NCI-H524 treated with DMSO at 0.1 percent for 48 hours (cell line): ENCODE results near the gene FOXO1.
"Not testable (repeated sequence)": the region's sequence is repeated elsewhere in the genome, so short reads cannot be mapped to it uniquely, and the experiment has no call there.

Source experiments
- DNase-seq: peaks from one replicate; lab custom pipeline; 2025; lab: John Stamatoyannopoulos, UW

FOXO1 gene

DNA sequence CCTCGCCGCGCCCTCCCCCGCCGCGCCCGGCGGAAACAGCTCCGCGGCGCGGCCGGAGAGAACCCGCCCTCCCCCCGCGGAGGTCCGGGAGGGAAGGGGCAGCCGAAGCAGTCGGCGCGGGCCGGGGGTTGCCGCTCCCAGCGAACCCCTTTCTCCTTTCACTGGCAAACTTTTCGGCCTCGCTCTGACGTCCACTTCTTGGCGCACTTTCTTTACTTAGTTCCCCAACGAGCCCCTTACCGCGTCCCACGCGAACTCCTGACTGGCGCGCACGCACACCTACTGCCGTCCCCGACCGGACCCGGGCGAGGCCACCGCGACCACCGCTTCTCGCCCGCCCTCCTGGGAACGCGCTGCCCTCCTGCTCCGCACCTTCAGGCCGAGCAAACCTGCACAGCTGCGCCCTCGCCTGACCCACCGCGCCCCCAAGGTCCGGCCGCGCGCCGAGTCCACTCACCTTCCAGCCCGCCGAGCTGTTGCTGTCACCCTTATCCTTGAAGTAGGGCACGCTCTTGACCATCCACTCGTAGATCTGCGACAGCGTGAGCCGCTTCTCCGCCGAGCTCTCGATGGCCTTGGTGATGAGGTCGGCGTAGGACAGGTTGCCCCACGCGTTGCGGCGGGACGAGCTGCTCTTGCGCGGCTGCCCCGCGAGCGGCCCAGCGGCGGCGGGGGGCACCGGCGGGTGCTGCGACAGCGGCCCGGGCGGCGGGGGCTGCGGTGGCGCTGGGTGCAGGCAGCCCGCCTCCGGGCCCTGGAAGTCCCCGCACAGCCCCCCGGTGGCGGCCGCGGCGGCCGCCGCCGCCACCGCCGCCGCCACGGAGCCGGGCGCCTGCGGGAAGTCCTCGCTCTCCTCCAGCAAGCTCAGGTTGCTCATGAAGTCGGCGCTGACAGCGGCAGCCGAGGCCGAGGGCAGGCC, 1.1 kb downstream of the FOXO1 start:
- no peak for DNase-seq

DNA sequence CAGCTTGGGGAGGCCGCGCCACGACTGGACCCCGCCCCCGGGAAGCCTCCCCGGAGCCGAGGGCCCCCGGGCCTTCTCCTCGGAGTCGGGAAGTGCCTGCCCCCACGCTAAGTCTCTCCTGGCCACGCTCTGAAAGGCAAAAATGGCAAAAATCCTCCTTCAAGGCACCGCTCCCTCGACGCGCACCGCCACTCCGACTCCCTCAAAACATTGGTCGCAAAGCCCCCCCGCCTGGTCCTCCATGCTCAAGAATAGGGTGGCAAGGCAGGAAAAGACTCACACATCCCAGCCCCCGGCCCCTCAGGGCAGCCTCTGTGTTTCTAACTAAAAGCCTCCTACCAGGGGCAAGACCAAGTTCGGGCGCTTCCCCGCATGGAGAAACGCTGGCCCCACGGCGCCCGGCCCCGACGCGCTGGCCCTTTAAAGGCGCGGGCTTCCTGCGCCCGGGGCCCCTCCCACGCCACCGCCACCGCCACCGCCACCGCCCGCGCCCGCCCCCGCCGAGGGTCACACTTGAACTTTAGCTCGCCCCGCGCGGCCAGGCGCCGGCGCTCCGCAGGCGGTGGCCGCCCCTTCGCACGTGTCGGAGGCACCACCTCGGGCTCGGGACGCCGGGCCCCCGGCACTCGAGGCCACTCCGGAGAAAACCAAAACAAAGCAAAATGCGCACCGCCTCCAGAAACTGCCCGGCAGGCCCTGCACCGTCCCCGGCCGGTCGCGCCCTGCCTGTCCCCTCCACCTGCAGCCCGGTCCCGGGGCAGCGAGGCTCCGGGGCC, 1.9 kb downstream of the FOXO1 start:
- no peak for DNase-seq

DNA sequence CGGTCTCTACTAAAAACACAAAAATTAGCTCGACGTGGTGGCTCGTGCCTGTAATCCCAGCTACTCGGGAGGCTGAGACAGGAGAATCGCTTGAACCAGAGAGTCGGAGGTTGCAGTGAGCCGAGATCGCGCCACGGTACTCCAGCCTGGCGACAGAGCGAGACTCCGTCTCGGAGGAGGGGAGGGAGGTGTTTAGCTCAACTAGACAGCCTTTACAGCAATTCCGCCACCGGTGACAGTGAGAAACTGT, 2.4 kb downstream of the FOXO1 start:
- DNase-seq: not testable (repeated sequence)

DNA sequence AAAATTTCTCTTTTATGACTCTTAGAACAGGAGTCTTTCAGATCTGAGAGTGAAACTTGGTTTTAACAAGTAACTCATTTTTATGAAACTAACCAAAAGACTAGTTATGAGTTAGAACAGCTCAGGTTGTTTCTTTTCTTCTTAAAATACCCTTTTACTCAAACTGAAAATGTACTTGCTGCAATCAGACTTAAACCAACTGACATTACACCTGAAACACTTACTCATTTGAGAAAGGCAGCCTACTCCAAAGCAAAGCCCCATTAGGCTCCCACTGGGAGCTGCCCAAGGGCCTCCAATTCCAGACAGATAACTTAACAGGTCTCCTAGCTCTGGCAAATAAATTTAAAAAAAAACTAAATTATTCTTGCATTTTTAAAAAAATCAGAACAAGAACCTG, 3.6 kb downstream of the FOXO1 start:
- DNase-seq: no peak

DNA sequence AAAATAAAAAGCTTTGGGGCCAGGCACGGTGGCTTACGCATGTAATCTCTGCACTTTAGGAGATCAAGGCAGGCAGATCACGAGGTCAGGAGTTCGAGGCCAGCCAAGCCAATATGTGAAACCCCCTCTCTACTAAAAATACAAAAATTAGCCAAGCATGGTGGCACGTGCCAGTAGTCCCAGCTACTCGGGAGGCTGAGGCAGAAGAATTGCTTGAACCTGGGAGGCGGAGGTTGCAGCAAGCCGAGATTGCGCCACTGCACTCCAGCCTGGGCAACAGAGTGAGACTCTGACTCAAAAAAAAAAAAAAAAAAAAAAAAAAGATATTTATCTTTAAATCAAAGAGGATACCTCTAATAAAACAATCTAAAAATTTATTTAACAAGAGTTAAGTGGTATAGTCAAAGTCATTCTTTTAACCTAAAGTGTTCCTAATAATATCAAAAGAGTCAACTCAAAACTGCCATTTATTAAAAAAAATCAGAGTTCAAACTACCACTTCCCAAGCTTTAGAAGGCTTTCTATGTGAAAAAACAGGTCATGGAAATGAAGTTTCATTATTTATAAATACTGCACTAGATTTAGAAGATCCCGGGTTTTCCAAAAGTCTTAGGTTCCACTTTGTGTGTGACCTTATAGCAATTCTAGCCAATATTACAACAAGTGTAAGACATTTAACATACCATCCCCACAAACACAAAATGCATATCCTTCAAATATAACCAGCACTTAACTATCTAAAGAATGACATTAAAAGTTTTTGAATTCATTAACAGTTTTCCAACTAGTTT, 4.4 kb downstream of the FOXO1 start:
- DNase-seq: no peak

DNA sequence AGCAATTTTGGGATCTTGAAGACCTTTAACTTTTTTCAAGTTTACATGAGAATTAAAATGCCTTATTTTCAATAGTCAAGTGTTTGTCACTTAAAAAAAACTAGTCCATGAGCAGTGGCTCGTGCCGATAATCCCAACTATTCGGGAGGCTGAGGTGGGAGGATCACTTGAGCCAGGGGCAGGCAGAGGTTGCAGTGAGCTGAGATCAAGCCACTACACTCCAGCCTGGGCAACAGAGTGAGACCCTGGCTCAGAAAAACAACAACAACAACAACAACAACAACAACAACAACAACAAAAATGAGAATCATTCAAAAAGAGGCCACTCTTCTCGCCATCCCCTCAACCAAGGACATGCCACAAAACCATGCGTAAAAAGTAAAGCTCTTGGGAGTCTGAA, 5.7 kb downstream of the FOXO1 start:
- DNase-seq: no peak

DNA sequence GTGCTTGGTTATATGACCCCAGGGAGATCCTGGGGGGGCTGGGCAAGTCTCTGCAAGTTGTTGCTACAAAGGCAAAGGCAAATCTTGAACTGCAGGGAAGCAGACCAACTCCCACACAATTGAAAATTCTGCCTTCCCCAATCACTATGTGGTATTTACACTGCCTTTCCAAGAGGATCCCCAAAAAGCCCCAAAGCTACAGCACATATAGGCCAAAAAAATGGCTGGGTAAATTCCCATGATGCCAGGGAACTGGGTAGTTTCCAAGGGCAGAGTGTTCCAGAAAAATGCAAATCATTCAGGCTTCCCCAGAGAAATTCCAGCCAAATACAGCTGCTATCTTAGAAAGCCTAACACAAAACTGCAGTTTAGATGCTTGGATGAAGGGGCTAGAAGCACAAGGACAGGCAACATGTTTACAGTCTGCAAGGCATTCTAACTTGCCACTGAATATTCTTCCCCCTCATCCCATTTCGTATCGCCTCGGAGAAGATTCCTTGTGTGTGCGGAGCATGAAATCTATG, 6.2 kb downstream of the FOXO1 start:
- DNase-seq: no peak

DNA sequence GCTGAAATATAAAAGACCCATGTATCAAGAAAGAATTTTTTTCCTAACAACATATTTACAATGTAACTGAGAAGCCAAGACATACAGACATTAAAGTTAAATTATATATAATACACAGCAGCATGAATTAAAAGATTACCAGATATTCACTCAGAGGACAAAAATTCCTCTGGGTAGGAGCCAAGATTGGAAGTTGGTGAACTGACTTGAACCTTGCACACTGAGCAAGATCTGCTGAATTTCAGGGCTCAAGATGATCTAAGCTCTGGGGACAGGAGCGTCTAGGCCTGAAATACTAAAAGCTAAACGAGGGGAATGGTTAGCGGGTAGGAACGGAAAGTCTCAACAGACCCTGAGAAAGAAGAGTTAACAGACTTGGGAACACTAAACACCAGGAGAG, 8.5 kb downstream of the FOXO1 start:
- DNase-seq: no peak

DNA sequence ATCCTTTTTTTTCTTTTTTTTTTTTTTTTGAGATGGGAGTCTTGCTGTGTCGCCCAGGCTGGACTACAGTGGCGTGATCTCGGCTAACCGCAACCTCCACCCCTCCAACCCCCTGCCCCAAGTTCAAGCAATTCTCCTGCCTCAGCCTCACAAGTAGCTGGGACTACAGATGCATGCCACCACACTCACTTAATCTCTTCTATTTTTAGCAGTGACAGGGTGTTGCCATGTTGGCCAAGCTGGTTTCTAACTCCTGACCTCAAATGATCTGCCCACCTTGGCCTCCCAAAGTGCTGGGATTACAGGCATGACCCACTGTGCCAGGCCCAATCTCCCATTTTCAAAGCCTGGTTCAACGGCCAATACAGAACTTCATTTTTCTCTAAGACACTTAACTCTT, 9.1 kb downstream of the FOXO1 start:
- no peak for DNase-seq

DNA sequence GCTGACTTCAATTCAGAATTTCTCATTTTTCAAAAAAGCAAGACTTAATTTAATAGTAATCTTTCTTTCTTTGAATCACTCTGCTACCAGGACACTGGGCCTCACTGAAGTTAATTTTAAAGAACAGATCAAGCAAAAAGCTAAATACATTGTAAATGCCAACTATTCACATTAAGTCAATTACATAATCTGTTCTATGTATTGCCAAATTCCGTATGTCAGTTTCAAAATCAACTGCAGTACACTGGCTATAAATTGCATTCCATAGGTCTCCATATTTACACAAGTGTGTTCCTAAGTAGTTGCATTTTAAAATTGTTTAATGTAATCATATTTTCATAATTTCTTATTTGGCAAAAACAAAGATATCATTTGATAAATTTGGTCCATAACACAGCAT, 10.1 kb downstream of the FOXO1 start:
- DNase-seq: no peak

DNA sequence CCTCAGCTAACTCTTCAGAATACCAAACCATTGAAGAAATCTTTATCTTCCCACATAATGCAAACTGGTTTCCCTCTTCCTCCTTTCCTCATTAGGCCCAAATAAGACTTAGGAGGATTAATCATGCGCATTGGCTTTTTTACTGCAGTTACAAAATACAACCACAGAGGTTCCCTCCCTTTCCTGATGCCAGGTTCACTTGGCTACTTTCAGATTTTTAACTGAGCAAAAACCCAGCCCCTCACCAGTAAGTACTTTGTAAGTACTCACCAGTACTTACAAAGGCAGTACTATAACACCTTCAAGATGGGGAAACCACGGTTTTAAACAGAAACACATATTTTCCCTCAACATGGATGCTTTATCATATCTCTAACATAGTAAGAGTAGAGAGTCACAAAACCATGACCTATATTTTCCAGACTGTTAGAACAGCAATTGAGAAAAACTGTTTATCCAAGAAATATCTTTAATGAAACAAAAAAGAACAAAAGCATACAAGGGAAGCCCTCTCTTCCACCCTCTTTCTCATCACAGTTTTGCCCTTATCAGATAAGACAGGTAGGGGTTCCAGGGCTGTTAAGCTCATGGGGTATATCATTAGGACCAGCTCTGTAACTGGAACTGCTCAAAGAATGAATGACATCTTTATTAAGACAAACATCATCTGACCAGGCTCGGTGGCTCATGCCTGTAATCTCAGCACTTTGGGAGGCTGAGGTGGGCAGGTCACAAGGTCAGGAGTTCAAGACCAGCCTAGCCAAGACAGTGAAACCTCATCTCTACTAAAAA, 12.7 kb downstream of the FOXO1 start:
- DNase-seq: no peak

DNA sequence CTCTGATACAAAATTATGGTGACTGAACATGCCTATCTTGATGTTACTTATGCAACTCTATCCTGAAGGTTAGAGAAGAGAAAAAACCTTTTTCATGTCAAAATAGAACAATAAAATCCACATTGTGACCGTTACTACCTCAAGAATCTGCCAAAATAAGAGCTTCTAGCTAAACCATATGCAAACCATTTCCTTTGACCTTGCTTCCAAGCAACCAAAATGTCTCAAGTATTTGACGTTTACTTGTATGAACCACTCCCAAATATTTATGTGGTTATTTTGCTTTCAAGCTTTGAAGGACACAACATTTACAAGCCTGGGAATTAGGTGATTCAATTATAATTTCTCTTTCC, 13.9 kb downstream of the FOXO1 start:
- DNase-seq: no peak

DNA sequence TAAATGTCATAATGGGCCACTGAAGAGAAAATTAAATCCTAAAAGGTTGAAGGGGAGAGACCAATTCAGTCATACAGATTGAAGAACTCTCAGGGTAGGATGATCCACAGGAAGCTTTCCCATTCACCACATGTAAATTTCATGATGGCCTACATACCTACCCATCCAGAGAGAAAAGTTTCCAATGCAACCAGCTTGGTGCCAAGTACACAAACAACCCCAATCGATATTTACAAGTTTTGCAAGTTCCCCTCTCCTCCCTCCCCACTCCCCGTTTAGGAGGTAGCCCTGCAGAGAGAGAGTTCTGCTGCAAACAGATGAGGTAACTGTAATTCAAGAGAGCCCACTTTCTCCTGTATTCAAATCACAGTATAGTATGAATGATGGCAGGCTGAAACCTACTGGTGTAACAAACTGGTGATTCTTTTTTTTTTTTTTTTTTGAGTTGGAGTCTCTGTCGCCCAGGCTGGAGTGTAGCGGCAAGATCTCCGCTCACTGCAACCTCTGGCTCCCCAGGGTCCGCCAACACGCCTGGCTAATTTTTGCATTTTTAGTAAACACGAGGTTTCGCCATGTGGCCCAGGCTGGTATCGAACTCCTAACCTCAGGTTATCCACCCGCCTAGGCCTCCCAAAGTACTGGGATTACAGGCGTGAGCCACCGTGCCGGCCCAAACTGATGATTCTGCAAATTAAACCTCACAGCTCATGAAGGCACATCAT, 14.4 kb downstream of the FOXO1 start:
- no peak for DNase-seq

DNA sequence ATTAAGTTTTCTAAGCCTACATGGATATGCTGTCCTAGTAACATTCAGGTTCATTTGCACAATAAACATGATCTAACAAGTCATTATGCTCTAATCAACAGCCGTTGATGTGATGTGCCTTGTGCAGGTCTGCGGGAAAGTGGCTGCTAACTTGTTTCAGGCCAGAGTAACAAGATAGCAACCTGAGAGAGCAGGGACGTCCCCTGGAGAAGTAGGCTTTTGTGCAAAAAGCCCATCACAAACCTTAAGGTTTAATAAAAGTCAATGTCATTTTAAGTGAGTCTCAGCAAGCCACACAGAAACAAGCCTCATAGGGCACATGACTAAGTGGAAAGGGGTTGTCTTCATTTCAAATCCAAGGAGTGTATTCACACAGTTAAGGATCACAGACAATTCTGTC, 17.6 kb downstream of the FOXO1 start:
- DNase-seq: no peak

DNA sequence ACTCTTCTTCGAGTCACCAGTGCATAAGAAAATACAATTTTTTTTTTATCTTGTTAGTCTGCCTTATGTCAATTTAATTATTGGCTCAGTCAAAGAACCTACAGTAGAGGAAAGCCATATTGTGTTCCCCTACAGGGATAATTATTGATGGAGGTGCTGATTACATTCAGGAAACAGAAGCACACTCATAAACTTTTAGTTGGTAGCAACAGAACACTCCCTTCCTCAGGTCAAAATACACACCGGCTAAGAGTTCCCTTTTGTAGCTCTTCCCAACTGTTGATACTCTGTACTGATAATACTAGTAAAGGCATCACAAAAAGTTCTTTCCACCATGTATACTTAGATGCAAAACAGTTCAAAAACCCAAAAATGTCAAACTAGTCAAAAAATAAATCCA, 18.4 kb downstream of the FOXO1 start:
- DNase-seq: no peak

DNA sequence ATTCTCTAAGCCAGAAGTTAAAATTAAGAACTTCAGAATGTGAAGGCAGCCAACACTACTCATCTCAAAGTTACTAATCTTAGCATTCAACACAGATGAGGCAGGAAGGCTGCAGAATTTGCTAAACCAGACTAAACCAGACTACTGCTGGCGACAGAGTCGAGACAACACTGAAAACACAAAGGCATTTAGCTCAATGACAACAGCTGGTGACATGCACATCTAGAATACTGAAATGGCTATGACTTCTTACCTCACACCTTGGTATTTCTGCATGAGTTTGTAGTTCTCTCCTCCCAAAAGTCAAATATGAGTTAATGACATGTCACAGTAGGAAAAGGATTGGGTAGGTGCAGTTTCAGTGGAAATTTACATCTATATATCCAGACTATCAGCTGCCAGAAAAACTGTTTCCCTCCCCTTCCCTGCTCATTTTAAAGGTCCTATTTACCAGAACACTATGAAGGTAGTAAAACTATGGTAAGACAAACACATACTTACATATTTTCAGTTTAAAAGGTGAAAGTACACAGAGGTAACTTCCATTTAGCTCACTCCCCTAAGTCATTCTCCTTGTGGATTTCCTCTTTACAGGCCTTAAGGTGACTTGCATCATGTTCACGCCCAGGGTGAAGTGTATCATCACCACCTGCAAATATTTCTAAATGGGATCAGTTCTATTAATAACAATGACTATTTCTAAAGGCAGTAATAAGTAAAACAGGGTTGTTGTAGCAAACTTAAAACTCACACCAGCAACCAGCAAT, 21.4 kb downstream of the FOXO1 start:
- no peak for DNase-seq

DNA sequence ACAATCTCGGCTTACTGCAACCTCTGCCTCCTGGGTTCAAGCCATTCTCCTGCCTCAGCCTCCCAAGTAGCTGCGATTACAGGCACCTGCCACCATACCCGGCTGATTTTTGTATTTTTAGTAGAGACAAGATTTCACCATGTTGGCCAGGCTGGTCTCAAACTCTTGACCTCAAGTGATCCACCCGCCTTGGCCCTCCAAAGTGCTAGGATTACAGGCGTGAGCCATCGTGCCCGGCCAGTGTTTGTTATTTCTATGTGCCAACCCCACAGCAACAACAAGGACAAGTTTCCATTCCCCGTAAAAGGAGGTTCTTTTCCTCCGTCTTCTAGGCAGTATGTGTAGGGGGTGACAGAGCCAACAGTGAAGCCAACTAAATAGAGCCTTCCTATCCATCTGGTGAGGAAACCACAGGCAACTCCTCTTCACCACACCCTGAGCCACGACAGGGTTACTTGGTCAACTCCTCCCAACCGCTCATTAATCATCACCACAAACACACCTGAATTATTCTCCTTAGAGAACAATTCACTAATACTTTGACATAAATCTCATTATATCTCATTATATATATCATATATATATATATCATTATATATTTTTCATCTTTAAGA, 25.5 kb downstream of the FOXO1 start:
- no peak for DNase-seq

DNA sequence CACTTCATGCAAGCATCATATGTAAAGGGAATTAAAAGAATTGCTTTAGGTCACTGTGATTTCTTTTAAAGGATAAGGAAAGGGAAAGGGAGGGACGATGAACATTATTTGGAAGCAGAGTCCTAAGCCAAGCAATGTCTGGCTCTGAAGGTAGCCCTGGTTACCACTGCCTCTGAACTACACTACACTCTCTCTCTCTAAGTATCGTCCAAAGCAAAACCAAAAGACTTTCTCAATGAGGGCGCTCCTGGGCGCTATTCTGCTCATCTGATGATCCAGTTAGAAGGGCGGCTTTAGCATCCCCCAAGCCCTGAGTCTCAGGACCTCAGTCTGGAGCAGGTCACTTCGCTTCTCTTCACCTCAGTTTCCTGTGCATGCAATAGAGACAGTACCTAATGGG, 26.2 kb downstream of the FOXO1 start:
- no peak for DNase-seq

DNA sequence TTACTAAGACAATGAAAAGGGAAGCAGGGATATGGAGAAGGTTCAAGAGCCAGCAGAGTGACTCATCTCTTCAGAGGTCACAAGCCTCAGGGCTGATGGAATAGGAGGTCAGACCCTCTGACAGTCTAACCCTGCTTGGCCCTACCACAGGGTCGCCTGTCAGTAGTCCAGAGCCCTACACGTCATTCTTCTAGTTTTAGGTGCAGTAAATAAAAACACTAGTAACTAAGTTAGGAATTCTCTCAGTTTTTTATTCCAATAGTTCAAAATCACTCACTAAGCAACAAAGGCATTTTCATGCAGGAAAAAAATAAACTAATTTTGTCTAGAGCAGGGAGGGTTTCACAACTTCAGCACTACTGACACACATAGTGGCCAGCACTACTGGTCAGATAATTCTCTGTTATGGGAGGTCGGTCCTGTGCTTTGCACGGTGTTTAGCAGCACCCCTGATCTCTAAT, 27.2 kb downstream of the FOXO1 start:
- DNase-seq: no peak

DNA sequence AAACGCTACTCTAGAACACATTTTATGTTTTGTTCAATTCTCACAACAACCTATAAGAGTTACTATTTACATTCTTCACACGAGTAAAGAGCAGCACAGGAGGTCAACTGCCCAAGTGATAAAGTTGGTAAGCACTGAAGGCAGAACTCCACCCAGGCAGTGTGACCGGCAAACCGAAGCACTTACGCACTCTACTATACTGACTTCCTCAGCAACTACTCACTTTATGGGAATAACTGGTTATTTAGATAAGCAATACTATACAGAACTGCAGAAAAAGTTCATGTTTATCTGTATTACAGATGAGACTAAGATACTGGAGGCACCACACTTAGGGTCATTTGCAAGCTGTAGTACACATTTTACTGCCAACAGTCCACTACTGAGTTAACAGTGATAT, 28.8 kb downstream of the FOXO1 start:
- DNase-seq: no peak
